GM21825 (cell line): ENCODE data around the gene YRDC.
"Not testable (repeated sequence)": the region's sequence is repeated elsewhere in the genome, so short reads cannot be mapped to it uniquely, and the experiment has no call there.

Source experiments
- ATAC-seq: cut with Tn5 transposase; IDR thresholded peaks from one replicate; pipeline ENCODE4 v1.9.1; 2021; ENCODE audit warnings: mild to moderate bottlenecking, moderate library complexity; ENCODE audit not compliant: unreplicated experiment

YRDC gene

DNA sequence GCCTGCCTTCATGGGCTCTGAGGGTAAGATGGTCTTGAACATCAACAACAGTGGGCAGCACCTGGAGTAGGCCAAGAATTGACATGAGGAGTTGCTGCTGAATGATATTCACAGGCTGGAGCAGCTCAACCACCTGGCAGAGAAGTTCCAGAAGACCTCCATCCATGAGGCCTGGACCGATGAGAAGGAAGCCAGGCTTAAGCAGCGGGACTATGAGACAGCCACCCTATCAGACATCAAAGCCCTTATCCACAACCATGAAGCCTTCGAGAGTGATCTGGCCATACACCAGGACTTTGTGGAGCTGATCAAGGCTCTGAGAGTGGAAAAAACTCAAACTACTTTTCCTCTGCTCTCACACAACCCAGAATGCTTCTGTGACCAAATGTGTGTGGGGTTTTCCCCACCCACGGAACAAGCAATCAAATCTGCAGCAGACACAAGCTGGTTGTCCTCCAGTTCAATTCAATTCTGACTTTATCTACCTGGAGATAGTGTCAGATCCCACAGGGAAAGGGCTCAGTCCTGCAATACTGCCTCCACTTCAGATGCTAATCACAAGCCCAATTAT is 31.0 kb downstream of the YRDC start:
- ATAC-seq: no peak

DNA sequence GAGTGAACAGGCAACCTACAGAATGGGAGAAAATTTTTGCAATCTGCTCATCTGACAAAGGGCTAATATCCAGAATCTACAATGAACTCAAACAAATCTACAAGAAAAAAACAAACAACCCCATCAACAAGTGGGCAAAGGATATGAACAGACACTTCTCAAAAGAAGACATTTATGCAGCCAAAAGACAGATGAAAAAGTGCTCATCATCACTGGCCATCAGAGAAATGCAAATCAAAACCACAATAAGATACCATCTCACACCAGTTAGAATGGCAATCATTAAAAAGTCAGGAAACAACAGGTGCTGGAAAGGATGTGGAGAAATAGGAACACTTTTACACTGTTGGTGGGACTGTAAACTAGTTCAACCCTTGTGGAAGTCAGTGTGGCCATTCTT is 36.6 kb downstream of the YRDC start:
- ATAC-seq: not testable (repeated sequence)

DNA sequence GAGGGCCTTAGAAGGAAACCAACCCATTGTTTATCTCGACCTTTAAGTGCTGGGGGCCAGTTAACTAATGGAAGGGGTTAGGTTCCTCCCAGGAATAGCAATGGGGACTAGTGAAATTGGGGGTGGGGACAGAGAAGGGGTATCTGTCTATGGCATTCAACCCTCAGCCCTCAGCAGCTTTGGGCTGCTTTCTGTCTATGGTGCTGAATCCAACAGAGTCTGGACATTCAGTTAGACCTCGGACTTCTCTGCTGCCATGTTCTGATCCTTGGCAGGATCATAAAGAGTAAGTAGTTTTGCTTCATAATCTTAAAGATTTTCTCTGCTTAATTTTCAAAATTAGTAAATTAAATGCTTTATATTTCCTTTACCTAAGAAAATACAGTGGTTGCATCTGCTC is 40.5 kb downstream of the YRDC start:
- no peak for ATAC-seq

DNA sequence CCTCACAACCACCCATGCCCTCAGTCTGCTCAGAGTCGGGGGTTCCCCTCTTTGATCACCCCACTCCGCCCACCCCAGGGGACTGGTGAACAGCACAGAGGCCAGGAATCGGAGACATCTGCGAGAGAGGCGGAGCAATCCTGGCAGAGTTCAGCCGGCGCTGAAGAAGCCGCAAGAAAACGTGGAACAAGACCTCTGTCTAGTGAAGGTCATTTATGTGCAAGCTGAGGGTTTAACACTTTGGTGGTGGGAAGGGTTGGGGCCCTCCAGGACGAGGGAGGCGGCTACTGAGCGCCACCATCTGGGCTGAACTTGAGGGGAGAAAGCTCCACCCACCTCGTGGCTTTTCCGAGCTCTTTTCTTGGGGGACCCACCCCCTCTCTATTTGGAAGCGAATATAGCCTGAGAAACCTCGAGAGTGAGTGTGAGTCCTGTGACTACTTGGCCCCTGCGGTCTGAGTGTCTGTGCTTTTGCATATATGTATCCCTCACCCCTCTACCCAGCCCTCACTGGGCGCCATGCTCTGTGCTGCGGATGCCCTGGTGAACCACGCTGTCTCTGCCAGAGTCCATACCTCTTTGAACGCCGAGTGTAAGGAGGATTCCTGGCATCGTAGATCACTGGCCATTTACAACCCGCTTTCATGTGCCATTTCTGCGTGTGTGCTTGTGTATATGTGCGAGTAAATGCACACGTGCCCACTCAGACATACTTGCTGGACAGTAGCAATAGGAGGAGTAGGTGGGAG is 41.9 kb downstream of the YRDC start:
- ATAC-seq: no peak

DNA sequence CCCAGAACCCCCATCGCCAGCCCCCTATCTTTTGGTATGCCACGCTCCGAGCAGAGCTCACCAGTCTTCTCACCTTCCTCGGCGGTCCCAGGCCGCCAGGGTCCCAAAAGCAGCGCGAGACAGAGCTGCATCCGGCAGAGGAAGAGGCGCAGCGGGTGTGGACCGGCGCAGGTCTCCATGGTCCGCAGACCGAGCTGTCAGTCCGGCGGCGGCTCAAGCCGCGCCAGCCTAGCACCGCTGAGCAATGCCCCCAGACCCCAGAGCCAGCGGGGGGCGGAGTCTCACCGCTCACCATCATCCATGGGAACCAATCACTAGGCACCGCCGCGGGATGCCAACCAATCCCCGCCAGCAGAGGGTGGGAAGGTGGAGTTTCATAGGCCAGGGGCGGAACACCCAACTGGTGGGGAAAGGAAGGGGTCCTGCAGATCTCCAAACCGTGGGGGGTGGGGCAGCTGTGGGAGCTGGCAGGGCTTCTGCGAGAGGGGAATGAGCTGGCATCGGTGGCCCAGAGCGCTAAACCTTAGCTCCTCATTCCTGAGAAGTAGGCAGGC is 43.0 kb downstream of the YRDC start, which contains the start of gene EPHA10:
Gene EPHA10 (minus strand): TSS at position 233 of the 554 bp plus-strand sequence. CDS start 54 bp downstream, at position 179.
- no peak for ATAC-seq

DNA sequence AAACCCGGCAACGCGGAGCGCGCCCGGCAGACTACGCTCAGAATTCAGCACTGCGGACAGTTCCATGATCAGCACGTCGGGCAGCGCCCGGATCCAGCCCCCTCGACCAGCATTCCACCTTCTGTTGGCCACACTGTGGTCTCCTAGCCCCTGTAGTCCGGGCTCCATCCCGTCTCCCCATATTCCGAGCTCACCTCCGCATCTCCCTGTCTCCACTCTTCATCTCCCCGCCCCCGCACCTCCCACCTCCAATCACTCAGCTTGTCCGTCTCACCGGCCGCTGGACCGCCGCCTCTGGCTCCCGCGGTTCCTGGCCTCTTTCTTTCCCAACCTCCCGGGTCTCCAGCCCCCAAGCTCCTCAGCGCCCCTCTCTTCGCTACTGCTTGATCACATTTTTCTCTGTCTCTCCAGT is 43.6 kb downstream of the YRDC start:
- ATAC-seq: no peak

DNA sequence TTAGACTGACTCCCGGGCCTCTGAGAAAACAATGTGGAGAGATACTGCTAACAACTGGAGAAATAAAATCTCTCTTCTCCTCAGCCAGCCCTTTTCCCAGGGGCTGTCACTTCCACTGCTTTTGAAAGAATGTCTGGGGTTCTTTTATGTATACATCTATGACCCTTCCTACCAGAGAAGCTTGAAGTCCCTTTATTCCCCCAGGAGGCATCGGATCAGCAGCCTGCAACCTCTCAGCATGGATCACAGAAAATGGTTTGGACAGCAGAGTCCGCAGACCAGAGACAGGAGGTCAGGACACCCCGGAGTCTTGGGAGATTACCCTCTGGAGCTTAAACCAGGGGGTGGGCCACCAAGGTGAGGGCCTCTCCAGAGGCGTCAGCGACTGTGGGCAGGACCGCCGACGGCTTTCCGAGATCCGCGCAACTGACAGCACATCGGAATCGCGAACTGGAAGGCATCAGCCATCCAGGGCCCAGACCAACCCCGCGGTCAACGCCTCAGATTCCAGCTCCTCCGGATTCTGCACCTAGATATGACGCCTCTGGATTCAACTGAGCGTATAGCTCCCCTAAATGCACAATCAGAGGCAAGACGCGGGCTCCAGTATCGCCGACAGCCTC is 44.1 kb downstream of the YRDC start:
- ATAC-seq: no peak

DNA sequence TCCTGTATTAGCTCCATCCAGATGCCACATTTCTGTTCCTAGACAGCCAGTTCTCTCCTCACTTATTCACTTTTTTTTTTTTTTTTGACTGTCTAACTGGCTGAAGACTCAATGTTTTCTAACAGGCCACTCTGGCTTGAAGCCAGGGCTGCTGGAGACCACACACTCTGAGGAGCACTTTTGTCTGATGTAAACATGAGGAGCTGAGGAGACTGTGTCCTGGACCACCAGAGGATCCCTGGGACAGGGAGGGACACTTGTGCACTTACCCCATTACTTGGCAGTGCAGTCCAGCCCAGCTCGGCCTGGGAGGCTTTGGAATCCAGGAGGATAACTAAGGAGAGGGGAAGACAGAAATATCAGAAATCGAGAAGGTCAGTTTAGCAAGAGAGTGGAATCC is 45.5 kb downstream of the YRDC start:
- ATAC-seq: no peak

DNA sequence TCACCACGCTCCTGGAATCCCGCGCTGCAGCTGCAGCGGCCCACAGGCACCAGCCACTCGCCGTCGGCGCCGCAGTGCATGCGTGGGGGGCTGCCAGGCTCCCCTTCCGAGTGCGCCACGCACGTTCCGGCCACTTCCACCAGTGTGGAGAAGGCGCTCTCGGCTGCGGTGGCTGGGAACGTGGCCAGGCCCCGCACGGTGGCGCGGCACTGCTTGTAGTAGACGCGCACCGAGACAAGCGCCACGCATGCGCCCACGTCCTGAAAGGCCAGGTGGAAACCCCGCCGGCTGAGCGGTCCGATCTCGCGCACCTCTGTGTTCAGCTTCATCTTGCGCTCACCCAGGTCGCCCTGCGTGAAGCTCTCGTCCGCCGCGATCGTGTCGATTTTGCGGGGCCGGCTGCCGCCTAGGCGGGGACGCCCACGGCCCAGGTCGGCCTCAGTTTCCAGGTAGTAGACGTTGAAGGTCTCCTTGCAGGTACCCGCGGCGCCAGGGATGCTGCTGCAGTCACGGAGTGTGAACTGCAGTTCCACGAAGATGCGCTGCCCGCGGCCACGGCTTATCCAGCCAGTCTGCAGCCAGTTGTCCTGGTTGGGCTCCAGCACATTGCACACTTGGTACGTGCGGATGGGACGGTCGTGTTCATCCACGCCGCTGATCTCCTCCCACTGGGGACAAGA is 46.5 kb downstream of the YRDC start:
- ATAC-seq: no peak

DNA sequence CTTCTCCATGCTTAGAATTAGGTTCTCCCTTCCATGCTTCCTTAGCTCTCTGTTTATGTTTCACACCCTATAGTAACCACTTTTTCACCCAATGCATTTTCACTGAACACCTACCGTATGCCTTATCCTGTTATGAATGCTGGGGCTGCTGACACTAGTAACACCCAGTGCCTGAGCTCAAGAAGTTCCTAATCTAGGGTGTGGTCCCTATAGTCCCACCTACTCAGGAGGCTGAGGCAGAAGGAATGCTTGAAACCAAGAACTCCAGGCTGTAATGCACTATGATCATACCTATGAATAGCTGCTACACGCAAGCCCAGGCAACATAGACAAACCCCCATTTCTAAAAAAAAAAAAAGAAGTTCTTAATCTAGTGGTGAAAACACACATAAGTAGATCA is 48.6 kb downstream of the YRDC start:
- ATAC-seq: no peak

DNA sequence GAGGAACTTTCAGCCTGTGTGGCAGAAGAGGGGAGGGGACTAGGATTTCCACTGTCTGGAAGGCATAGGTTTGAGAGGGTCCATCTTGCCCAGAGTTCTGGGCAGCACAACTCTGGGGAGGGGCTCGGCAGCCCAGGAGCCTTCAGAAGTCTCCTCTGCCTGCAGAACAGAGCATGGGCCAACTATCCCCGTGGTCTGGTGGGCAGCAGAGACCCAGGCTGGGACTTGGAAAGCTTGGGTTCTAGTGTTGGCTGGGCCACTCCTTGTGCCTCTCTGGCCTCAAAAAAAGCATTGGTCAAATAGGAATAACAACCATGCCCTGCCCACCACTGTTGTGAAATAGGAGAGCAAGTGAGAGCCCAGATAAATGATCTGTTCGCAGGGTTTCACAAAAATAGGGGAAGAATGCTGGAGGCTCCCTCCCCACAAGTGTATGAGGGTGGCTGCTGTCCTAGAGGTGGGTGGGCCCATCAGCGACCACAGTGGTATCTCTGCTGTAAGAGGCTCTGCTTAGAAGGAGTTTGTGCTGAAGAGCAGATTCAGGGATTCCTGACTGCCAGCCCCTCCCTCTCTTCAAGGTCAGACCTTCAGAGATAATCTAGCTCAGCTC is 52.0 kb downstream of the YRDC start:
- no peak for ATAC-seq

DNA sequence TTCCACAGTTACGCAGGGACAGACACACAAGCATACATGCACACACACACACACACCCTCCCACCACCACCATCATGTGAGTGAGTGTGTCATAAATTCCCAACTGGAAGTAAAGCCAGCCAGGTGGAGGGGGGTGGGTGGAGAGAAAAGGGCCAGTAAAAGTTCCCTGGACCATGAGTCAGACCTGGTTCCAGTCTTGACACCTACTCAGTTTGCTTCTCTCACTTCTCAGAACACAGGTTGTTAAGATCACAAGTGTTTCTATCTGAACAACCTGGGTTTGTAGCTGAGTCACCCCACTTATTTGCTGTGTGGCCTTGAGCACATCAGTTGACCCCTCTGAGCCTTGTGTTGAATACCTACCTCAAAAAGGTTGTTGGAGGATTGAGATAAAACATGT is 52.7 kb downstream of the YRDC start:
- ATAC-seq: no peak

DNA sequence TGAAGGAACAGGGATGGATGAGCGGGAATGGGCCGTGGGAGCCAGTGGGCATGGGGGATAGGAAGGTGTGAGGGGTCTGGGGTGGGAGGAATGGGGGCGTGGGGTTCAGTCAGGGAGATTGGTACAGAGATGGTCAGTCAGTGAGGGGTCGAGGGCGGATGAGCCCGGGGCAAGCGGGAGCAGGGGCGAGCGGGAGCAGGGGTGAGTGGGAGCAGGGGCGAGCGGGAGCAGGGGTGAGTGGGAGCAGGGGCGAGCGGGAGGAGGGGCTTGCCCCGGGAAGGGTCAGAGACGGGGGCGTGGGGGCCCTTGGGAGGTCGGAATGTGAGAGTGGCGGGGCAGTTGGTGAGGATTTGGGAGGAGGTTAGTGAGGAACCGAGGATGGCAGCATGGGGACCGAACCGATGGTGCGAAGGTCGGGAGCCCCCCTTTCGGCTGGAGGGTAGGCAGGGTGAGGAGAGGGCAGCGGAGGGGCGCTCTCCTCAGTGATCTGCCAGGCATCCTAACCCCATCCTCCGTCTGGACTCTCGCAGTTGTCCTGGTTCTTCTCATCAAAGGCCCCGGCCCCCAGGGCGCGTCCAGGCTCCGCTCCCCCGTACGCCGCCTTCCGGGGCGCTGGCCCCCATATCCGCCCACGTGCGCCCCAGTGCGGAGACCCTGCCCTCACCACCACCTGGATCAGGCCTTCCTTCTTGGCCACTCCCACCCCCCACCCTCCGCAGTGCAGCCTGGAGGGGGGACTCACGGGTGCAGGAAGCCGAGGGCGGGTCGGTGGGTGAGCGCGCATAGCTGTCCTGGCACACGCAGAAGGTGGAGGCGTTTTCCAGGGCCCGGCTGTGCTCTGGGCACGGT is 54.3 kb downstream of the YRDC start:
- no peak for ATAC-seq
